GM19328 (cell line): ENCODE results near the gene ATP2B3.

Experiments used
- ATAC-seq: cut with Tn5 transposase; IDR thresholded peaks from one replicate; pipeline ENCODE4 v1.9.1; 2021; ENCODE audit warnings: mild to moderate bottlenecking, moderate library complexity; ENCODE audit not compliant: unreplicated experiment

ATP2B3 gene

GRCh38 chrX:153609917-153610835, 92.7 kb downstream of the ATP2B3 start:
- no peak for ATAC-seq

GRCh38 chrX:153610836-153611213, 93.4 kb downstream of the ATP2B3 start:
- no peak for ATAC-seq

GRCh38 chrX:153611298-153612095, 94.1 kb downstream of the ATP2B3 start:
- ATAC-seq = no peak

GRCh38 chrX:153612413-153612812, 95.0 kb downstream of the ATP2B3 start:
- no peak for ATAC-seq

- ATAC-seq = no peak
Measured at GRCh38 chrX:153614818-153615217, 97.4 kb downstream of the ATP2B3 start.

- ATAC-seq = no peak
Measured at GRCh38 chrX:153620576-153620975, 103.1 kb downstream of the ATP2B3 start.

- no peak for ATAC-seq
Measured at GRCh38 chrX:153621949-153622598, 104.6 kb downstream of the ATP2B3 start.

GRCh38 chrX:153622661-153623309, 105.3 kb downstream of the ATP2B3 start:
- no peak for ATAC-seq

GRCh38 chrX:153623310-153624029, 106.0 kb downstream of the ATP2B3 start:
- no peak for ATAC-seq

GRCh38 chrX:153624196-153625091, 107.0 kb downstream of the ATP2B3 start:
- ATAC-seq = no peak

- ATAC-seq = no peak
Measured at GRCh38 chrX:153625271-153626024, 108.0 kb downstream of the ATP2B3 start.

GRCh38 chrX:153626025-153626633, 108.7 kb downstream of the ATP2B3 start:
- no peak for ATAC-seq

GRCh38 chrX:153626863-153627674, 109.6 kb downstream of the ATP2B3 start:
- no peak for ATAC-seq

GRCh38 chrX:153627675-153628111, 110.3 kb downstream of the ATP2B3 start:
- no peak for ATAC-seq

GRCh38 chrX:153628129-153628528, 110.7 kb downstream of the ATP2B3 start:
- ATAC-seq = no peak

- no peak for ATAC-seq
Measured at GRCh38 chrX:153628665-153629064, 111.2 kb downstream of the ATP2B3 start.

GRCh38 chrX:153631346-153631745, 113.9 kb downstream of the ATP2B3 start:
- no peak for ATAC-seq
